Stimulated activated CD8-positive, alpha-beta memory T cell treated with anti-CD3 and anti-CD28 coated beads, Interleukin-15, amount 100 ng/mL, for 4 hours (primary cell): ENCODE data around the gene SLC35D2.

Experiments
- DNase-seq, 2 donors: peaks; one replicate each; pipeline ENCODE4 v3.0.0-alpha.2; 2020; ENCODE audit warnings: low read depth in 2 of 2

The SLC35D2 gene

GRCh38 chr9:96383165-96383942 lies at the start of gene SLC35D2:
SLC35D2 (minus strand) TSS chr9:96383711; CDS start chr9:96383634, 77 bp downstream.
- no peak for DNase-seq

GRCh38 chr9:96430377-96430776 lies 46.9 kb upstream of the SLC35D2 start:
- no peak for DNase-seq

GRCh38 chr9:96429732-96430131 lies 46.2 kb upstream of the SLC35D2 start:
- DNase-seq = no peak

GRCh38 chr9:96425500-96426169 lies 42.1 kb upstream of the SLC35D2 start:
- no peak for DNase-seq

- DNase-seq = no peak
Observed at GRCh38 chr9:96423985-96424336, 40.5 kb upstream of the SLC35D2 start.

GRCh38 chr9:96423322-96423984 lies 39.9 kb upstream of the SLC35D2 start:
- DNase-seq = no peak

- no peak for DNase-seq
Observed at GRCh38 chr9:96420468-96421219, 37.1 kb upstream of the SLC35D2 start.

- DNase-seq = no peak
Observed at GRCh38 chr9:96419691-96419969, 36.1 kb upstream of the SLC35D2 start.

- no peak for DNase-seq
Observed at GRCh38 chr9:96418920-96419690, 35.6 kb upstream of the SLC35D2 start.

GRCh38 chr9:96418083-96418919 lies 34.8 kb upstream of the SLC35D2 start, which contains the start of gene ZNF367:
ZNF367 (minus strand) TSS chr9:96418370; CDS start chr9:96418032, 338 bp downstream.
- DNase-seq = peak; percentile 77 to 84

- DNase-seq = peak in 1 of 2 donors; percentile 15
Observed at GRCh38 chr9:96417661-96418082, 34.2 kb upstream of the SLC35D2 start.

- DNase-seq = peak; percentile 85
Observed at GRCh38 chr9:96417051-96417586, 33.6 kb upstream of the SLC35D2 start.

GRCh38 chr9:96413302-96414221 lies 30.1 kb upstream of the SLC35D2 start:
- DNase-seq = no peak

GRCh38 chr9:96412174-96412913 lies 28.8 kb upstream of the SLC35D2 start:
- no peak for DNase-seq

- DNase-seq = no peak
Observed at GRCh38 chr9:96411129-96411838, 27.8 kb upstream of the SLC35D2 start.

GRCh38 chr9:96408409-96409280 lies 25.1 kb upstream of the SLC35D2 start:
- DNase-seq = no peak
